Right cardiac atrium (tissue), 5 donors: ENCODE measurements around the gene GRIP1. TPM values are rescaled to one million over a fixed set of nuclear protein-coding genes. Genes with fewer than 3 reads are reported as not detected.

Source experiments
- ATAC-seq, 2 donors: fragments of 200-7000 bp; cut with Tn5 transposase; one replicate each; pipeline versions ENCODE4 v1.8.0 to v1.9.1; 2020; ENCODE audit warnings: moderate library complexity in 2 of 2, mild to moderate bottlenecking in 1 of 2
- DNase-seq, 3 donors: peaks; one replicate each; pipeline ENCODE4 v3.0.0-alpha.2; 2020
- H3K27ac ChIP-seq: one replicate; pipeline ENCODE4 v1.5.1; 2013; ENCODE audit warnings: mild to moderate bottlenecking, low read length, control low read depth, moderate library complexity
- H3K27me3 ChIP-seq: one replicate; pipeline ENCODE4 v1.6.1; 2013; ENCODE audit not compliant: control insufficient read depth, insufficient read depth
- H3K4me1 ChIP-seq: one replicate; pipeline ENCODE4 v1.6.1; 2013; ENCODE audit warnings: low read length; ENCODE audit not compliant: control insufficient read depth, insufficient read depth
- H3K4me3 ChIP-seq: one replicate; pipeline ENCODE4 v1.5.1; 2013; ENCODE audit warnings: low read length, control low read depth
- H3K9me3 ChIP-seq: one replicate; pipeline ENCODE4 v1.6.1; 2013; ENCODE audit warnings: low read length; ENCODE audit not compliant: control insufficient read depth
- WGBS: extraction: QIAGEN DNeasy Blood & Tissue Kit; methylation state at CpG from one replicate; pipeline ENCODE4 v1.1.7; 2013; 5-methylcytosine and 5-hydroxymethylcytosine counted together
- intact Hi-C, 4 donors: fragments of 100-400 bp; cut with DNase I; formaldehyde crosslinking; loops; one replicate each; pipeline versions ENCODE4 v1.11.0 to v1.14.0; 2022 to 2023
- polyA plus RNA-seq: library from polyadenylated mRNA; stranded (reverse); fragments of 200-250 nt; gene quantifications from one replicate; pipeline ENCODE4 v1.2.3, GENCODE V29; 2013
- total RNA-seq, 4 donors: library from RNA; stranded (reverse); fragmentation: NEBNext Ultra II Directional; extraction: Animal tissue kit (Norgen Biotek cat#: 25700); gene quantifications; one replicate each; pipeline ENCODE4 v1.2.1, GENCODE V29; 2021
- donor health status: healthy with polysubstance abuse.
- donor health status: DM: no; HTN: yes; CAD: no.
- donor health status: DM: no; HTN: no; CAD: no.
- donor health status: DM: no; HTN: yes; CAD: no; lungs with severe emphysema.
- donor health status: DM: yes; HTN: yes; CAD: no.

Gene GRIP1
- total and polyA plus RNA-seq, 5 donors, result 2.3 to 25.7 (median 14.9) TPM

GRCh38 chr12:66620688-66621087 is 58.2 kb downstream of the GRIP1 start:
- WGBS, result 50% methylated on average over 2 of the region's 2 CpGs
- Histone ChIP-seq H3K27me3 (no peaks in the 10 kb centered on the region), H3K4me3 (no peak overlapping the region), H3K9me3 (no peaks in the 10 kb centered on the region), H3K27ac (no peak overlapping the region), H3K4me1 (no peaks in the 10 kb centered on the region)
- intact Hi-C loops, result no loop called here
- no peak for ATAC-seq
- no peak for DNase-seq

GRCh38 chr12:66620026-66620425 is 58.9 kb downstream of the GRIP1 start:
- no peaks in the 10 kb centered on the region for H3K9me3 ChIP-seq
- H3K4me1 ChIP-seq, result no peaks in the 10 kb centered on the region
- no peak overlapping the region for H3K27ac ChIP-seq
- ATAC-seq (no peak), DNase-seq (no peak)
- H3K4me3 ChIP-seq, result no peak overlapping the region
- 77% methylated on average over 1 of the region's 1 CpG for WGBS
- intact Hi-C loops, result no loop called here
- no peaks in the 10 kb centered on the region for H3K27me3 ChIP-seq

DNA sequence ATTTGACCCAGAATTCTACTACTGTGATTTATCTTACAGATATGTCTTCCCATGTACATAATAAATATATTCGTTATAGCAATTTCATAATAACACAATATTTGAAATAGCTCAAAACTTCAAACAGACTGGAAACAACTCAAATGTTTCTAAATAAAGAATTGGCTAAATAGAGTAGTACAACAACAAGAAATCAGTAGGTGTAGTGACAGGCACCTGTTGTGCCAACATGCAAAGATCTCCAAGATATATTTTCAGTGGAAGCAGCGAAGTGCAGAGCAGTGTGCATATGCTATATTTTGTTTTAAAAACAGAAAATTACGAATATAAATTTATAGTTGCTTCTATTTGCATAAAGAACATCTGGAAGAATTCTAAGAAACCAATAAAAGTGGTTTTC is 60.9 kb downstream of the GRIP1 start:
- Histone ChIP-seq H3K4me1 (no peaks in the 10 kb centered on the region), H3K27me3 (no peaks in the 10 kb centered on the region), H3K9me3 (no peaks in the 10 kb centered on the region), H3K4me3 (no peak overlapping the region), H3K27ac (no peak overlapping the region)
- 70% methylated on average over 3 of the region's 3 CpGs for WGBS
- ATAC-seq (no peak), DNase-seq (no peak)
- intact Hi-C loops, result no loop called here

GRCh38 chr12:66612090-66612775 is 66.6 kb downstream of the GRIP1 start:
- no peak for ATAC-seq
- Histone ChIP-seq H3K9me3 (no peaks in the 10 kb centered on the region), H3K27me3 (no peaks in the 10 kb centered on the region), H3K4me3 (no peak overlapping the region), H3K27ac (no peak overlapping the region), H3K4me1 (no peaks in the 10 kb centered on the region)
- no peak for DNase-seq
- intact Hi-C loops, result no loop called here

DNA sequence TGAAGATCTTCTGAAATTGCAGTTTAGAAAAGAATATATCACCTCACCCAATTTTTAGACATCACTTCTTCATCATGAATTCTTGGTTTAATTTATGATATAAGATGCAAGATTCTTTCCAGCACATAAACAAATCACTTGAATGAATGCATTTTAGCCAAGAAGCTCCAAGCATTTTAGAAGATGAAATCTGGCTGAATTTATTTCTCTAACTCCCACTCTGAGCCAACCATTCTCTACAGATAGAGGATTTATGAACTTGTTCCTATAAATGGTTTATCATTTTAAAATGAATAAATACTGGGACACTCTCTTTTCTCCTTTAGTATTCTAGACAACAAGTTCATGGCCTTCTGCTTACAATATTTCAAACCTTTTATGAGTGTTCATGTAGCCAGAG is 71.7 kb downstream of the GRIP1 start:
- Histone ChIP-seq H3K9me3 (no peaks in the 10 kb centered on the region), H3K27me3 (no peaks in the 10 kb centered on the region), H3K27ac (no peak overlapping the region), H3K4me3 (no peak overlapping the region), H3K4me1 (no peaks in the 10 kb centered on the region)
- intact Hi-C loops, result no loop called here
- DNase-seq, result no peak
- no peak for ATAC-seq

DNA sequence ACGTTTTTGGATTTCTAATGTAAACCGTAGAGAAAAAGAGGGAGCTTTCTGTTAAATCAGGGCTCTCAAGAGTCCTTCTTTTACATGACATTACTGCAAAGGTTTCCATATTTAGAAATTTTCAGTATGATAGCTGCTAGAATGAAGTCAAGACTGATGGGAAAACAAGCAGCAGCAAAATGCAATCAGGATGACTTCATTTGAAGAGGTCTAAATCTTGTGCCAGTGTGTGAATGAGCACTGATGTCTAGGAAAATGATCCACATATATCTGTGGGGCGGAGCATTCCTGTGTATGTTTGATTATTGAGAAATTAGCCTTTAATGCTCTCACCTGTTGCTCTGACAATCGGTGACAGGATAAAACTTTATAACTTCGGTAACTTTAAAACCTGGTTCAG is 73.6 kb downstream of the GRIP1 start:
- H3K4me3 ChIP-seq, result no peak overlapping the region
- H3K4me1 ChIP-seq, result no peaks in the 10 kb centered on the region
- H3K27ac ChIP-seq, result no peak overlapping the region
- H3K9me3 ChIP-seq, result no peaks in the 10 kb centered on the region
- WGBS, result 79% methylated on average over 5 of the region's 5 CpGs
- H3K27me3 ChIP-seq, result no peaks in the 10 kb centered on the region
- intact Hi-C loops, result no loop called here
- ATAC-seq (no peak), DNase-seq (no peak)

- intact Hi-C loops, result no loop called here
- WGBS, result 82% methylated on average over 3 of the region's 3 CpGs
Measured at GRCh38 chr12:66603981-66604479, 74.8 kb downstream of the GRIP1 start.

DNA sequence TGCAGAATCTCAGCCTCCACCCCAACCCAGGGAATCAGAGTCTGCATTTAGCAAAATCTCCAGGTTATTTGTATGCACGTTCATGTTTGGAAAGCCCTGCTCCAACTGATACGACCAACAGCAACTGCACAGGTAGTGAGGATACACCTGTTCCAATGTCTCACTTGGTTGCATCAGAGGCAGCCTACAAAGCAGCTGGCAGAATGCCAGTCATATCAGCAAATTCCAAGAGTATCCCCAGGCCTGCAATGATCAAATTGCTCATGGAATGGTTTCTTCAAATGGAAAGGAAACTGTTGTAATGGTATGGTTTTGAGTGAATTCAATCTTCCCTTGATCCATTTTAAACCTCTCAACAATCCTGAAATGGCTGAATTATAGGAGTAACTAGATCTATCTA is 75.4 kb downstream of the GRIP1 start:
- WGBS, result 77% methylated on average over 2 of the region's 2 CpGs
- H3K27ac ChIP-seq, result no peak overlapping the region

More at GRCh38 chr12:66603981-66604479, 74.8 kb downstream of the GRIP1 start:
- H3K4me1 ChIP-seq, result no peaks in the 10 kb centered on the region
- H3K27me3 ChIP-seq, result no peaks in the 10 kb centered on the region
- H3K9me3 ChIP-seq, result no peaks in the 10 kb centered on the region
- ATAC-seq (no peak), DNase-seq (no peak)
- no peak overlapping the region for H3K27ac ChIP-seq
- H3K4me3 ChIP-seq, result no peak overlapping the region

DNA sequence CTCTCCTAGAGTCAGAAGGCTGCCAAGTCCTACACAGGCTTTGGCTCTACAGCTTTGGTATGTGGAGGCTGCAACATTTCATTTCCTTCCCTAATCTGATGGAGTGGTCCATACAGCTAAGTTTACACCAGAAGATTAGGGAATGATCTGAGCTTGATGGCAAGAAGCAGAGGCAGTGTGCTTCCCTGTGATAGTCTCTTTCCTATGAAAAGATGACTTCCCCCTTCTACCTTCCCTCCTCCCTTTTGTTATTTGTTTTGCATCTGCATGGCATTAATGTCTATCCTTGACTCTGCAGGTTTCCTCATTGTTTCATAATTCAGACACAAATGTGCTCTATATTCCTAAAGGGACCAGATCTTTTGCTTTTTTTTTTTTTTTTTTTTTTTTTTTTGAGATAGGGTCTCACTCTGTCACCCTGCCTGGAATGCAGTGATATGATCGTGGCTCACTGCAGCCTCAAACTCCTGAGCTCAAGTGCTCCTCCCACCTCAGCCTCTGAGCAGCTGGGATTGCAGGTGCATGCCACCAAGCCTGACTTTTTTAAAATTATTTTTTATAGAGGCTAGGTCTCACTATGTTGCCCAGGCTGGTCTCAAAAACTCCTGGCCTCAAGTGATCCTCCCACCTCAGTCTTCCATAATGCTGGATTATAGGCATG is 76.3 kb downstream of the GRIP1 start:
- WGBS, result 30% methylated on average over 1 of the region's 1 CpG
- ATAC-seq (no peak), DNase-seq (no peak)
- Histone ChIP-seq H3K27ac (no peak overlapping the region), H3K4me3 (no peak overlapping the region), H3K27me3 (no peaks in the 10 kb centered on the region), H3K9me3 (no peaks in the 10 kb centered on the region), H3K4me1 (no peaks in the 10 kb centered on the region)
- intact Hi-C loops, result no loop called here

More for the DNA sequence above, 75.4 kb downstream of the GRIP1 start:
- Histone ChIP-seq H3K9me3 (no peaks in the 10 kb centered on the region), H3K4me1 (no peaks in the 10 kb centered on the region), H3K4me3 (no peak overlapping the region), H3K27me3 (no peaks in the 10 kb centered on the region)
- DNase-seq (no peak), ATAC-seq (no peak)
- intact Hi-C loops, result no loop called here

DNA sequence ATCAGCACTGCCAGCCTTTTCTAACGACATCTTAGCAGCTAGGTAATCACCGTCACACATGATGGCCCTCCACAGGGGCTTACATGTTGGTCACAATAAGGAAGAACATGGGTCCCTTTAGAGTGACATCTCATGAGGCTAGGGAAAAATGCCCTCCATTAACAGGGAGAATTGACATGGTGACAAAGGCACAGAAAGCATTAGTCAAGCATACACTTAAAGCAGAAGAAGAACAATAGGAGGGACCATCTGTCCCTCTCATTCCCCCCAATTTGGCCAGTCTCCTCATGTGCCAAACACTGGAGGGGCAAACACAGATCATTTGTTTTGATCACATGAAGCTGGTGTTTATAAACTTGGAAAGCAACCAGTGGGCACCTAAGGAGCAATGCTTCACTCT is 78.0 kb downstream of the GRIP1 start:
- Histone ChIP-seq H3K4me1 (no peaks in the 10 kb centered on the region), H3K9me3 (no peaks in the 10 kb centered on the region), H3K4me3 (no peak overlapping the region), H3K27ac (no peak overlapping the region), H3K27me3 (no peaks in the 10 kb centered on the region)
- ATAC-seq, result no peak
- intact Hi-C loops, result no loop called here
- 79% methylated on average over 2 of the region's 2 CpGs for whole genome bisulfite sequencing
- DNase-seq, result no peak

GRCh38 chr12:66599816-66600215 is 79.1 kb downstream of the GRIP1 start:
- no peaks in the 10 kb centered on the region for H3K27me3 ChIP-seq
- no peak for ATAC-seq

More at GRCh38 chr12:66599816-66600215, 79.1 kb downstream of the GRIP1 start:
- Histone ChIP-seq H3K4me1 (no peaks in the 10 kb centered on the region), H3K9me3 (no peaks in the 10 kb centered on the region), H3K27ac (no peak overlapping the region), H3K4me3 (no peak overlapping the region)
- WGBS, result 50% methylated on average over 1 of the region's 1 CpG
- DNase-seq, result no peak
- intact Hi-C loops, result no loop called here
